OCI-LY3 (cell line): ENCODE measurements around the gene GTF3A.

ENCODE experiments used
- EZH2phosphoT487 ChIP-seq: fragments of 200-600 bp; shearing (Covaris generic); IDR thresholded peaks from 2 replicates; pipeline ENCODE4 v1.6.1; 2018; ENCODE audit warnings: antibody characterized with exemption, mixed run types, low read depth
- TF ChIP-seq, protein P1 (sequence below): fragments of 200-600, 300-600 bp; sonication (generic); IDR thresholded peaks from 2 replicates; pipeline ENCODE4 v1.5.1; 2014; ENCODE audit warnings: antibody characterized with exemption, low read length, low read depth

DNA sequence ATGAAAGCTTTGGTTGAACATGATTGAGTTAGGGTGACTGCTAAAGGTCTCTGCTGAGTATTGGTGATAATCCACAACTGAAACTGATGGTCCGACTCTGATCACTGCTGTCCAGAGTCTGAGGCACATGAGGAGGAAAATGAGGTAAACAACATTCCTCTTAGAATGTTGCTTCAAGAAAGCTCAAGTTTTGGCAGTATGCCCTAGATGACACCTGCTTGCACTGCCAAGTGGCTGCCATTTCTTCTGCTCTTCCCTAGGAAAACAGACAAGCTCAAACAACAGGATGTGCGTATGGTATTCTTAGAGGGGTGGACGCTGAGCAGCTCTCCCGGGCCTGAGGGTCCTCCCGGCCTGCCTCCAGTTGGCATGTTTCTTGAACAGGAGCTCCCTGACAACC is 41.2 kb downstream of the GTF3A start:
- TF ChIP-seq, protein P1, sequence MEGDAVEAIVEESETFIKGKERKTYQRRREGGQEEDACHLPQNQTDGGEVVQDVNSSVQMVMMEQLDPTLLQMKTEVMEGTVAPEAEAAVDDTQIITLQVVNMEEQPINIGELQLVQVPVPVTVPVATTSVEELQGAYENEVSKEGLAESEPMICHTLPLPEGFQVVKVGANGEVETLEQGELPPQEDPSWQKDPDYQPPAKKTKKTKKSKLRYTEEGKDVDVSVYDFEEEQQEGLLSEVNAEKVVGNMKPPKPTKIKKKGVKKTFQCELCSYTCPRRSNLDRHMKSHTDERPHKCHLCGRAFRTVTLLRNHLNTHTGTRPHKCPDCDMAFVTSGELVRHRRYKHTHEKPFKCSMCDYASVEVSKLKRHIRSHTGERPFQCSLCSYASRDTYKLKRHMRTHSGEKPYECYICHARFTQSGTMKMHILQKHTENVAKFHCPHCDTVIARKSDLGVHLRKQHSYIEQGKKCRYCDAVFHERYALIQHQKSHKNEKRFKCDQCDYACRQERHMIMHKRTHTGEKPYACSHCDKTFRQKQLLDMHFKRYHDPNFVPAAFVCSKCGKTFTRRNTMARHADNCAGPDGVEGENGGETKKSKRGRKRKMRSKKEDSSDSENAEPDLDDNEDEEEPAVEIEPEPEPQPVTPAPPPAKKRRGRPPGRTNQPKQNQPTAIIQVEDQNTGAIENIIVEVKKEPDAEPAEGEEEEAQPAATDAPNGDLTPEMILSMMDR = no peak
- no peak for TF ChIP-seq EZH2phosphoT487
